AG09319 (cell line): ENCODE data around the gene VPS13C.

Experiments
- DNase-seq: peaks from one replicate; pipeline ENCODE4 v3.0.0-alpha.2; 2010; ENCODE audit warnings: low read depth; ENCODE audit errors: extremely low read depth
- TF ChIP-seq, protein P1 (sequence below): IDR thresholded peaks from 2 replicates; pipeline ENCODE4 v1.5.1; 2011; ENCODE audit warnings: low read depth, mild to moderate bottlenecking, inconsistent platforms, low read length, moderate library complexity

The VPS13C gene

DNA sequence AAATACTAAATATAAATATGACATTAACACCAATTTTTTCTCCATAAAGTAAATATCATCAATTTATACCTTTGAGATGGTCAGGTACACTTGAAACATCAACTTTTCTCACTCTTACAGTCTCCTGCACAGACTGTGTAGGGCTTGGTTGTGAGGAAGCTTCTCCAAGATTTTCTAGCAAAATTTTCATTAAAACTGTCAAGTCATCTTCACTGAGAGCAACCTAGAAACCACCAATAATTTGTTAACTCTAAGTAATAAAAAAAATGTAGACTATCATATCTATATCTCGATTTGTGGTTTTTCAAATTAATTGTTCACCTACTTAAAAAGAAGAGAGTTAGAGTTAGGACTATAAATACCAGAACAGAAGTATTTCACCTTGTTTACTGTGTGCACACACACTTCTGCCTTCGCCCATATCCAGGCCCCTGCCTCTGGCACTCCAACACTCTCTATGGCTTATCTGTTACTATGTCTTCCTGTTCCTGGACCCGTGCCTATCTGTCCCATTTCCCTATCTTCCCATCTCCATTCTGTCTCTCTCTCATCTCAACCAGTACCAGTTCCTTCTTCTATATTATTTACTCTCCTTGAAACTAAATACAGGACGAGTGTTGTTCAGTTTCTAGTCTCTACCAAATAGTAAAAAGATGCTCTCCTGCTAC, 123.6 kb downstream of the VPS13C start:
- DNase-seq = no peak
- TF ChIP-seq, protein P1, sequence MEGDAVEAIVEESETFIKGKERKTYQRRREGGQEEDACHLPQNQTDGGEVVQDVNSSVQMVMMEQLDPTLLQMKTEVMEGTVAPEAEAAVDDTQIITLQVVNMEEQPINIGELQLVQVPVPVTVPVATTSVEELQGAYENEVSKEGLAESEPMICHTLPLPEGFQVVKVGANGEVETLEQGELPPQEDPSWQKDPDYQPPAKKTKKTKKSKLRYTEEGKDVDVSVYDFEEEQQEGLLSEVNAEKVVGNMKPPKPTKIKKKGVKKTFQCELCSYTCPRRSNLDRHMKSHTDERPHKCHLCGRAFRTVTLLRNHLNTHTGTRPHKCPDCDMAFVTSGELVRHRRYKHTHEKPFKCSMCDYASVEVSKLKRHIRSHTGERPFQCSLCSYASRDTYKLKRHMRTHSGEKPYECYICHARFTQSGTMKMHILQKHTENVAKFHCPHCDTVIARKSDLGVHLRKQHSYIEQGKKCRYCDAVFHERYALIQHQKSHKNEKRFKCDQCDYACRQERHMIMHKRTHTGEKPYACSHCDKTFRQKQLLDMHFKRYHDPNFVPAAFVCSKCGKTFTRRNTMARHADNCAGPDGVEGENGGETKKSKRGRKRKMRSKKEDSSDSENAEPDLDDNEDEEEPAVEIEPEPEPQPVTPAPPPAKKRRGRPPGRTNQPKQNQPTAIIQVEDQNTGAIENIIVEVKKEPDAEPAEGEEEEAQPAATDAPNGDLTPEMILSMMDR = no peak

DNA sequence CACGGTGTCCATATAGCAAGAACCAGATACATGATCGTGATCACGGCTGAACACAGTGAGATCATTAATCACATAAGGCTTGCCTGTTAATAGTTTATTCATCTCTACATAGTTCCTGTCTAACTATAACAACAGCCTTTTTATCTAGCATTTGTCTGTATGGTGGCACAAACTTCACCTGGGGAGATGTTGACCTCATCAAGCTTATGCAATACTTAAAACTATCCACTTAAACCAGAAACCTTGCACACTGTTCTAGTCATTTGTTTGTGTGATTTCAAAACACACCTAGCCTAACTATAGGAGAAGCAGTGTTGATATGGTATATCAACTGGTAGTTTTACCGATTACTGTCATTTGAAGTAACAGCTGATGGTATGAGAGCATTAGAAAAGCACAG, 124.8 kb downstream of the VPS13C start:
- TF ChIP-seq, protein P1 = no peak
- no peak for DNase-seq

DNA sequence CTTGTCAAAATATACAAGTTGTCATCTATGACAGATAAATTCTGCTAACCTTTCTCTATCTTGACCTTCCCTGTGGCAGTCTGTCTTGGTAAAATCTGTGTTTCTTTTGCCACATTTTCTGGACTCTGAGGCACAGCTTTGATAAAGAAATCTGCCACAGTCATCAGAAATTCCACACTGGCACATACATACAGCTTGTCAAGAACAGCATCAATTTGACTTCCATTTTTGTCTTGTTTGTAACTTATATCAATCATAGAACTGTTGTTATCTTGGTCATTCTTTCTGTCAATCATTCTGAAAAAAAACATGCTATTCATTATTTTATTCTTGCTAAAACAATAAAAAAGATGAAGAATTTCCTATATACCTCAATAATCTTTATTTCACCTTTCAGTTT, 130.8 kb downstream of the VPS13C start:
- DNase-seq = no peak
- TF ChIP-seq, protein P1 = no peak

DNA sequence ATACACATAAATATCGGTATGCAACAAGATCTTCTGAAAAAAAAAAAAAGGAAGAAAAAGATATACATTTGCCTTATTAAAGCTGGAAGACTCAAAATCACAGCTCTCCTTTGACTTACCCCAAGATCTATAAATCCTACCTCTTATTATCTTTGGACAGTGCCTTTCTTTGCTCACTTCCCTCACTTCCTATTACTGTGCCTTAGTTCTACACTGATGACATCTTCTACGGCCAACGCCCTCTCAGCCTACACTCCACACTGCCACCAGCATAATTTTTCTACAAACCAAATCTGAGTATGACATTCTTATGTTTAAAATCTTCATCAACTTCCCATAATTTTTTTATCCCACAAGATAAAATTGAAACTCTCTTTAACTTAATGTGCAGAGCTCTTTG, 137.1 kb downstream of the VPS13C start:
- TF ChIP-seq, protein P1 = no peak
- no peak for DNase-seq

DNA sequence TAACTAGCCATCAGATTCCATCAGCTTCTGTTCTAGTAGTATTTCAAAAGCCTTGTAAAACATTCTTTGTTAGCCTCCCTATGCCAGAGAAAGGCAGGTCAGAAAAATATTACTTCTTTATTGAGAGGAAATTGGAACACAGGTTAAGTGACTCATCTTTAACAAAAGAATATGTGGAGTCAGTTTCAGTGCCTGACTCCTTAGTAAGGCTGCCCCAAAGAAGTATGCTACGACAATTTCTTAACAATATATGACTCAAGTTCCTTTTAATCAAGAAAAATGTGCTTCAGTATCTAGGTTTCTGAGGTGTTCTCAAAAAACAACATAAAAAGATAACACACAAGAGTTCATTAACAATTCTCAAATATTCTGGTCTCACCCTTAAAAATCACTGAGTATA, 139.2 kb downstream of the VPS13C start:
- TF ChIP-seq, protein P1 = no peak
- no peak for DNase-seq

DNA sequence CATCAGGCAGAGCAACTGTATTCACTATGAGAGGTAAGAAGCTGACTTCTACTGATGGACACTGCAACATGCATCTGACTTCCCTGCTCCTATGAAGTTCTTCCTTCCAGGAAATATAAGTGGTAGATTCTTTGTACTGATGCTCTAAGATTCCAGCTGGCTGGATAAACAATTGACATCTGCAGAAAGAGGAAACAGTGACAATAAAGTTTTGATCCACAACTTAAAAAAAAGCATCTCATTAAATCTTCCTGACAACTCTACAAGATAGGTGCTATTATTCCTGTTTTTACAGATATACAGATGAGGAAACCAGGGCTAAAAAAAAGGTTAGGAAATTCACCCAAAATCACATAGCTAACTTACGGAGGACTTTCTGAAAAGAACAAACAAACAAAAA, 142.8 kb downstream of the VPS13C start:
- DNase-seq = no peak
- TF ChIP-seq, protein P1 = no peak

DNA sequence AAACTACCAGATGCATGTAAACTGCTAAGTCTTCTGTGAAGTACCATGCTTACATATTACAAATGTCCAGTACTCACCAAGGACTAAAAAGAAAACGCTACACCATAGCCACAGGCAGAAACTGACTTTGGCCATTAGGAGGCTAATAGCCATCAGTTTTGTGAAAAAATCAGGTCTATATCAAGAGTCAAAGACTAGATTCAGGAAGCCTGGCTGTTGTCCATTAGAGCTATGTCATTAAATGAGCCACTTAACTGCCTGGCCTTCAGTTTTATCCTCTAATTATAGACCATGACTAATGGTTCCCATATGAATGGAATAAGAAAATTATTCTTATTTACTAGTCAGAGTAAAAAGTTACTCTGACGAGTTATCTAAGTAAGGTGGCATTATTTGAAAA, 144.1 kb downstream of the VPS13C start:
- no peak for DNase-seq
- TF ChIP-seq, protein P1 = no peak
